ENCODE data around the gene SH2D5. TPM values are rescaled to one million over a fixed set of nuclear protein-coding genes. Genes with fewer than 3 reads are reported as not detected.
A peak's percentile ranks its signal among the peaks of the same experiment; 100 is the strongest.

Gene SH2D5
- total and polyA plus RNA-seq, 2 donors = 0.14 to 1.4 TPM

- no peak overlapping the region for H3K4me3 ChIP-seq (ENCODE audit: low read length in 2 of 2)
- no peaks in the 10 kb centered on the region for H3K4me1 ChIP-seq (ENCODE audit: control insufficient read depth in 2 of 2, insufficient read depth in 2 of 2, low read length in 2 of 2)
- 98% methylated on average over 1 of the region's 1 CpG for WGBS
- no peaks in the 10 kb centered on the region for H3K36me3 ChIP-seq (ENCODE audit: control insufficient read depth in 2 of 2, insufficient read depth in 2 of 2, low read length in 1 of 2)
- DNase-seq (ENCODE audit: low read depth in 6 of 9, low spot score in 9 of 9) = no peak
- no peak overlapping the region for H3K27ac ChIP-seq (ENCODE audit: low read depth in 1 of 2, low read length in 1 of 2)
- no peaks in the 10 kb centered on the region for H3K27me3 ChIP-seq (ENCODE audit: control insufficient read depth in 2 of 2, insufficient read depth in 1 of 2, low read length in 1 of 2)
- H3K9me3 ChIP-seq (ENCODE audit: control insufficient read depth in 2 of 2, insufficient read depth in 1 of 2, low read length in 1 of 2) = no peaks in the 10 kb centered on the region
These were observed 30.1 kb downstream of the SH2D5 start for GRCh38 chr1:20702416-20702815.

- Histone ChIP-seq H3K27ac (ENCODE audit: low read depth in 1 of 2, low read length in 1 of 2) (no peak overlapping the region), H3K36me3 (ENCODE audit: control insufficient read depth in 2 of 2, insufficient read depth in 2 of 2, low read length in 1 of 2) (no peaks in the 10 kb centered on the region), H3K27me3 (ENCODE audit: control insufficient read depth in 2 of 2, insufficient read depth in 1 of 2, low read length in 1 of 2) (no peaks in the 10 kb centered on the region), H3K9me3 (ENCODE audit: control insufficient read depth in 2 of 2, insufficient read depth in 1 of 2, low read length in 1 of 2) (no peaks in the 10 kb centered on the region), H3K4me3 (ENCODE audit: low read length in 2 of 2) (no peak overlapping the region), H3K4me1 (ENCODE audit: control insufficient read depth in 2 of 2, insufficient read depth in 2 of 2, low read length in 2 of 2) (peaks cover 0 to 4% of the 10 kb centered on the region in 2 donors)
- 98% methylated on average over 5 of the region's 5 CpGs for WGBS
- DNase-seq (ENCODE audit: low read depth in 6 of 9, low spot score in 9 of 9) = no peak
These were observed 30.7 kb downstream of the SH2D5 start for GRCh38 chr1:20701847-20702246.

GRCh38 chr1:20701446-20701845 is 31.1 kb downstream of the SH2D5 start:
- DNase-seq (ENCODE audit: low read depth in 6 of 9, low spot score in 9 of 9) = no peak

GRCh38 chr1:20700636-20701215 is 31.8 kb downstream of the SH2D5 start:
- no peak for DNase-seq (ENCODE audit: low read depth in 6 of 9, low spot score in 9 of 9)
- Histone ChIP-seq H3K27me3 (ENCODE audit: control insufficient read depth in 2 of 2, insufficient read depth in 1 of 2, low read length in 1 of 2) (no peaks in the 10 kb centered on the region), H3K27ac (ENCODE audit: low read depth in 1 of 2, low read length in 1 of 2) (no peak overlapping the region), H3K4me1 (ENCODE audit: control insufficient read depth in 2 of 2, insufficient read depth in 2 of 2, low read length in 2 of 2) (peaks cover 0 to 11% of the 10 kb centered on the region in 2 donors), H3K9me3 (ENCODE audit: control insufficient read depth in 2 of 2, insufficient read depth in 1 of 2, low read length in 1 of 2) (no peaks in the 10 kb centered on the region), H3K4me3 (ENCODE audit: low read length in 2 of 2) (no peak overlapping the region), H3K36me3 (ENCODE audit: control insufficient read depth in 2 of 2, insufficient read depth in 2 of 2, low read length in 1 of 2) (no peaks in the 10 kb centered on the region)
- WGBS = 95% methylated on average over 17 of the region's 17 CpGs

More at GRCh38 chr1:20701446-20701845, 31.1 kb downstream of the SH2D5 start:
- Histone ChIP-seq H3K27ac (ENCODE audit: low read depth in 1 of 2, low read length in 1 of 2) (no peak overlapping the region), H3K4me3 (ENCODE audit: low read length in 2 of 2) (no peak overlapping the region), H3K9me3 (ENCODE audit: control insufficient read depth in 2 of 2, insufficient read depth in 1 of 2, low read length in 1 of 2) (no peaks in the 10 kb centered on the region), H3K36me3 (ENCODE audit: control insufficient read depth in 2 of 2, insufficient read depth in 2 of 2, low read length in 1 of 2) (no peaks in the 10 kb centered on the region), H3K27me3 (ENCODE audit: control insufficient read depth in 2 of 2, insufficient read depth in 1 of 2, low read length in 1 of 2) (no peaks in the 10 kb centered on the region), H3K4me1 (ENCODE audit: control insufficient read depth in 2 of 2, insufficient read depth in 2 of 2, low read length in 2 of 2) (peaks cover 0 to 8% of the 10 kb centered on the region in 2 donors)
- WGBS = 96% methylated on average over 9 of the region's 9 CpGs

DNA sequence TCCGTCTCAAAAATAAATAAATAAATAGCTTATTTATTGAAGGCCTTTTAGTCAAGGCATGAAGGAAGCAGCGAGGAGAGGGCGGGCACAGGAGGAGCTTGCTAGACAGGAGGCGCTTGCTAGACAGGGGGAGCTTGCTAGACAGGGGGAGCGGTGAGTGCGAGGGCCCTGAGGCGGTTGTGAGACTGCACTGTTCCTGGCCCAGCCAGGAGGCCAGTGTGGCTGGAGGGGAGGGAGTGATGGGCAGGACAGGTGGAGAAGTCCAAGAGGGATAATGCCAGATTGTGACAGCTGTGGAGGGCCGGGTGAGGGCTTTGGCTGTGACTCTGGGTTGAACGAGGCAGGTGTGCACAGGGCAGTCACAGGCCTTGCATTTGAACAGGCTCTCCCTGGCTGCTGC is 32.9 kb downstream of the SH2D5 start:
- no peaks in the 10 kb centered on the region for H3K27me3 ChIP-seq (ENCODE audit: control insufficient read depth in 2 of 2, insufficient read depth in 1 of 2, low read length in 1 of 2)
- 96% methylated on average over 9 of the region's 9 CpGs for WGBS

GRCh38 chr1:20698195-20698910 is 34.1 kb downstream of the SH2D5 start:
- Histone ChIP-seq H3K27ac (ENCODE audit: low read depth in 1 of 2, low read length in 1 of 2) (no peak overlapping the region), H3K4me1 (ENCODE audit: control insufficient read depth in 2 of 2, insufficient read depth in 2 of 2, low read length in 2 of 2) (peaks cover 0 to 11% of the 10 kb centered on the region in 2 donors), H3K36me3 (ENCODE audit: control insufficient read depth in 2 of 2, insufficient read depth in 2 of 2, low read length in 1 of 2) (no peaks in the 10 kb centered on the region), H3K27me3 (ENCODE audit: control insufficient read depth in 2 of 2, insufficient read depth in 1 of 2, low read length in 1 of 2) (no peaks in the 10 kb centered on the region), H3K4me3 (ENCODE audit: low read length in 2 of 2) (no peak overlapping the region), H3K9me3 (ENCODE audit: control insufficient read depth in 2 of 2, insufficient read depth in 1 of 2, low read length in 1 of 2) (no peaks in the 10 kb centered on the region)
- 95% methylated on average over 18 of the region's 18 CpGs for WGBS
- DNase-seq (ENCODE audit: low read depth in 6 of 9, low spot score in 9 of 9) = no peak

More for the DNA sequence above, 32.9 kb downstream of the SH2D5 start:
- H3K4me3 ChIP-seq (ENCODE audit: low read length in 2 of 2) = no peak overlapping the region
- H3K4me1 ChIP-seq (ENCODE audit: control insufficient read depth in 2 of 2, insufficient read depth in 2 of 2, low read length in 2 of 2) = peaks cover 0 to 11% of the 10 kb centered on the region in 2 donors
- H3K27ac ChIP-seq (ENCODE audit: low read depth in 1 of 2, low read length in 1 of 2) = no peak overlapping the region
- DNase-seq (ENCODE audit: low read depth in 6 of 9, low spot score in 9 of 9) = no peak
- H3K9me3 ChIP-seq (ENCODE audit: control insufficient read depth in 2 of 2, insufficient read depth in 1 of 2, low read length in 1 of 2) = no peaks in the 10 kb centered on the region
- H3K36me3 ChIP-seq (ENCODE audit: control insufficient read depth in 2 of 2, insufficient read depth in 2 of 2, low read length in 1 of 2) = no peaks in the 10 kb centered on the region

GRCh38 chr1:20697563-20697962 is 34.9 kb downstream of the SH2D5 start:
- peaks cover 0 to 11% of the 10 kb centered on the region in 2 donors for H3K4me1 ChIP-seq (ENCODE audit: control insufficient read depth in 2 of 2, insufficient read depth in 2 of 2, low read length in 2 of 2)
- WGBS = 93% methylated on average over 12 of the region's 12 CpGs
- no peak overlapping the region for H3K27ac ChIP-seq (ENCODE audit: low read depth in 1 of 2, low read length in 1 of 2)
- DNase-seq (ENCODE audit: low read depth in 6 of 9, low spot score in 9 of 9) = no peak
- no peaks in the 10 kb centered on the region for H3K27me3 ChIP-seq (ENCODE audit: control insufficient read depth in 2 of 2, insufficient read depth in 1 of 2, low read length in 1 of 2)
- no peaks in the 10 kb centered on the region for H3K36me3 ChIP-seq (ENCODE audit: control insufficient read depth in 2 of 2, insufficient read depth in 2 of 2, low read length in 1 of 2)
- no peaks in the 10 kb centered on the region for H3K9me3 ChIP-seq (ENCODE audit: control insufficient read depth in 2 of 2, insufficient read depth in 1 of 2, low read length in 1 of 2)
- H3K4me3 ChIP-seq (ENCODE audit: low read length in 2 of 2) = no peak overlapping the region

GRCh38 chr1:20696397-20697333 is 35.8 kb downstream of the SH2D5 start:
- peaks cover 0 to 11% of the 10 kb centered on the region in 2 donors for H3K4me1 ChIP-seq (ENCODE audit: control insufficient read depth in 2 of 2, insufficient read depth in 2 of 2, low read length in 2 of 2)
- no peaks in the 10 kb centered on the region for H3K9me3 ChIP-seq (ENCODE audit: control insufficient read depth in 2 of 2, insufficient read depth in 1 of 2, low read length in 1 of 2)
- peak overlapping the region; percentile 52 to 55 for H3K4me3 ChIP-seq (ENCODE audit: low read length in 2 of 2)
- no peaks in the 10 kb centered on the region for H3K36me3 ChIP-seq (ENCODE audit: control insufficient read depth in 2 of 2, insufficient read depth in 2 of 2, low read length in 1 of 2)
- no peaks in the 10 kb centered on the region for H3K27me3 ChIP-seq (ENCODE audit: control insufficient read depth in 2 of 2, insufficient read depth in 1 of 2, low read length in 1 of 2)
- WGBS = 6% methylated on average over 46 of the region's 46 CpGs
- peak overlapping the region; percentile 9 to 26 for H3K27ac ChIP-seq (ENCODE audit: low read depth in 1 of 2, low read length in 1 of 2)
- DNase-seq (ENCODE audit: low read depth in 6 of 9, low spot score in 9 of 9) = peak; percentile 27 to 75 (median 47)

DNA sequence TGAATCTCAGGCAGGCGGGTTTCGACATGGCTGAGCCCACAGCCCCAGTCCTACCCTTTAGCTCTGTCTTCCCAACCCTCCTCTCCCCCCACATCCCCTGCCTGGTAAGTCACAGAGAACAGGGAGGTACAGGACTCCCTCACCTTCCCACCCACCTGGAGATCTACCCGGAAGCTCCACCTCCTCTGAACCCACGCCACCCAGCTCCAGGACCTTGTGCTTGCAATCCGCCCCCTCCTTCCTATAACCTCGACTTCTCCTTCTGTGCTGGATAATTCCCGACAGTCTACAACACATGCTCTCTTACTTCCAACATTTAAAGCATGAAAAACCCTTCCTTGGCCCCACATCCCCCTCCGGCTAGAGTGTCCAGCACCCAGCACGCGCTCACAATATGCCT is 37.0 kb downstream of the SH2D5 start:
- Histone ChIP-seq H3K27ac (ENCODE audit: low read depth in 1 of 2, low read length in 1 of 2) (no peak overlapping the region), H3K9me3 (ENCODE audit: control insufficient read depth in 2 of 2, insufficient read depth in 1 of 2, low read length in 1 of 2) (no peaks in the 10 kb centered on the region)
- 91% methylated on average over 10 of the region's 10 CpGs for WGBS

More for the DNA sequence above, 37.0 kb downstream of the SH2D5 start:
- H3K36me3 ChIP-seq (ENCODE audit: control insufficient read depth in 2 of 2, insufficient read depth in 2 of 2, low read length in 1 of 2) = no peaks in the 10 kb centered on the region
- no peaks in the 10 kb centered on the region for H3K27me3 ChIP-seq (ENCODE audit: control insufficient read depth in 2 of 2, insufficient read depth in 1 of 2, low read length in 1 of 2)
- DNase-seq (ENCODE audit: low read depth in 6 of 9, low spot score in 9 of 9) = no peak
- peaks cover 0 to 11% of the 10 kb centered on the region in 2 donors for H3K4me1 ChIP-seq (ENCODE audit: control insufficient read depth in 2 of 2, insufficient read depth in 2 of 2, low read length in 2 of 2)
- no peak overlapping the region for H3K4me3 ChIP-seq (ENCODE audit: low read length in 2 of 2)
